GM12873 (cell line): Measurements from ENCODE around the gene CXXC4.

ENCODE experiments used
- TF ChIP-seq, protein P1 (sequence below): IDR thresholded peaks from 2 replicates; pipeline ENCODE4 v1.5.1; 2012; ENCODE audit warnings: low read depth, mild to moderate bottlenecking, moderate library complexity, low read length, control low read depth; ENCODE audit not compliant: insufficient read depth; ENCODE audit errors: missing control alignments

The CXXC4 gene

DNA sequence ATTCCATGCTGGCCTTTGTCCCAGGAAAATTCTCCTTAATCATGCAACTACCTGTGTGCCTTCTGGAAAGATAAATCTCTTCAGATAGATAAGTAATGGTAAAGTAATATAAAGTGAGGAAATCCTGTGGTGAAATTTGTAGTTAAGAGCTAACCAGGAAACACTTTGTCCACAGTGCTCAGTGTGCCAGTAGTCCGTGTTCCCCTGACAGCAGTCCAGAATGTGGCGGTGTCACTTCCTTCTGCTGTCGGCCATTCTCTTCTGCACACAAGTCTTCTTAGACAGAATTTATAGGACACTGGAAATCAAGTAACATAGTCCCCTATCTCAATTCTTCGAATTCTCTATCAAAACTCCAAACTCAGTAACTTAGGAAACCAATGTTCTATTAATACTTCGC is 5.7 kb upstream of the CXXC4 start:
- TF ChIP-seq, protein P1, sequence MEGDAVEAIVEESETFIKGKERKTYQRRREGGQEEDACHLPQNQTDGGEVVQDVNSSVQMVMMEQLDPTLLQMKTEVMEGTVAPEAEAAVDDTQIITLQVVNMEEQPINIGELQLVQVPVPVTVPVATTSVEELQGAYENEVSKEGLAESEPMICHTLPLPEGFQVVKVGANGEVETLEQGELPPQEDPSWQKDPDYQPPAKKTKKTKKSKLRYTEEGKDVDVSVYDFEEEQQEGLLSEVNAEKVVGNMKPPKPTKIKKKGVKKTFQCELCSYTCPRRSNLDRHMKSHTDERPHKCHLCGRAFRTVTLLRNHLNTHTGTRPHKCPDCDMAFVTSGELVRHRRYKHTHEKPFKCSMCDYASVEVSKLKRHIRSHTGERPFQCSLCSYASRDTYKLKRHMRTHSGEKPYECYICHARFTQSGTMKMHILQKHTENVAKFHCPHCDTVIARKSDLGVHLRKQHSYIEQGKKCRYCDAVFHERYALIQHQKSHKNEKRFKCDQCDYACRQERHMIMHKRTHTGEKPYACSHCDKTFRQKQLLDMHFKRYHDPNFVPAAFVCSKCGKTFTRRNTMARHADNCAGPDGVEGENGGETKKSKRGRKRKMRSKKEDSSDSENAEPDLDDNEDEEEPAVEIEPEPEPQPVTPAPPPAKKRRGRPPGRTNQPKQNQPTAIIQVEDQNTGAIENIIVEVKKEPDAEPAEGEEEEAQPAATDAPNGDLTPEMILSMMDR = no peak

DNA sequence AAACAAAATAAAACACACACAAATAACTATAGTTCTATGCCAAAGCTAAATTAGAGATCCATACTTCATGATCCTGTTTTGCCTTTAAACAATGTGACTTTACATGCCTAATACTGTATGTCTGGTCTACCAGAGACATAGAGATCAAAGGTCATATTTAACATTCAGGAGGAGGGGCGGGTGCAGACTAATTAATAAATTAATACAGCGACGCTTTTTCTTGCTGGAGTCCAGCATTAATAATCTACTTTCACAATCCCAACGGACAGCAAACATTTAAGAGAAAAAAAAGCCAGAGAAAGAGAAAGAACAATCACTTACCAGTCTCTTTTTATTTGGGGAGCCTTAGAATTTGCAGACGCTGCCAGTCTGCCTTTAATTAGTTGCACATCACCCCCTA is 509 bp downstream of the CXXC4 start:
- TF ChIP-seq, protein P1 = no peak

DNA sequence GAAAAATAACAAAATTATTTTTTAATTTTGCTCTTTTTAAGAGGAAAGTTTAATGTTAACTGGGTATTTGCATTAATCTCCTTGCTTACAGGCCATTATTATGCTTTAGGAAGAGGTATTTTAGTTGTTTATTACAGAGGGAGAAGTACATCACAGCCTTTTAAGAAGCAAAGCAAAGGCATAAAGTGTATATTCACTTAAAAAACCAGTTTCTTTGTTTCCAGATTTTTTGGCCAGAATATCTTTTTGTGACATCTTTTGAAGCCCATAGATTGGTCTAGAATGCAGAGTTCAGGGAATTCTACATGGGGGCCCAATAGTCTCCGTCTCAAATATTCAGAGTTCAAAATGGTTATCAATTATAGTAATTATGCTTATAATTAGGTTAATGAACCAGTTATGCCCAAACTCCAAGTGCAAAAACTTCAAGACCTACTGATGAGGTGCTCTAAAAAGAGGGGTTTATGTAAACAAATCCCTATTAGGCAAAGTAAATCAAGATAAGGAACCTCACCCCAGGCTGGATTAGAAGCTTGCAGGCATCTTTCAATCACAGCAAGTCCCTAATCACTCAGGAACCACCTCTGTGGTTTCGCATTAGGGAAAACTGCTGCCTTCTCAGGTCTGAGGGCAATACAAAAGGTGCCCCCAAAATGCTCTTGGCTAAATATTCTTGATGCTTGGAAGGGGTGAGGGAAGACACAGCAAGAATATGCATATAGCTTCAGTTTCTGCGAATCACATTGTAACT is 1.4 kb downstream of the CXXC4 start:
- TF ChIP-seq, protein P1 = no peak

DNA sequence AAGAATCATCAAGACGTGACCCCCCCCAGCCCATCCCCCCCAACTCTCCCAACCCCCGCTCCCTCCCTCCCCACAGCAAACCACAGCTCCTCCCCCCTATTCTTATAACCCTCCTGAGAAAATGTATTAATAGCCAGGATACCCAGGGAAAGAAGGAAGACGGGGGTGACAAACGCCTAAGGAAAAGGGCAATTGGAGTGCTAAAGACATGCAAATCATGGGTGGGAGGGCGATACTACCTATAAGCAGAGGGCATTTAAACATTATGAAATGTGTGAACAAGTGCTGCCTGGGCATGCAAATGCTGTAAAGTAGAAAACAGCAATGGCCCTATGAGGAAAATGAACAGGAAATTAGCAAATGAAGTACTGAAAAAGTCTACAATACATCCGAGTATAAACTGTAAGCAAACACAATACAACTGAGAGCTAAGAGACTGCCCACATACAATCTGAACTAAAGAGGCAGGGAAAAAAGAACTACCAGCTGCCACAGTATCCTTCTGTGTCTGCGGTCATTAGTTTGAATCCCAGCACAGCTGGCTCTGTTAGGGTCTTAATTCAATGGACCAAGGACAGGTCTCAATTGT is 2.4 kb downstream of the CXXC4 start:
- TF ChIP-seq, protein P1 = no peak

DNA sequence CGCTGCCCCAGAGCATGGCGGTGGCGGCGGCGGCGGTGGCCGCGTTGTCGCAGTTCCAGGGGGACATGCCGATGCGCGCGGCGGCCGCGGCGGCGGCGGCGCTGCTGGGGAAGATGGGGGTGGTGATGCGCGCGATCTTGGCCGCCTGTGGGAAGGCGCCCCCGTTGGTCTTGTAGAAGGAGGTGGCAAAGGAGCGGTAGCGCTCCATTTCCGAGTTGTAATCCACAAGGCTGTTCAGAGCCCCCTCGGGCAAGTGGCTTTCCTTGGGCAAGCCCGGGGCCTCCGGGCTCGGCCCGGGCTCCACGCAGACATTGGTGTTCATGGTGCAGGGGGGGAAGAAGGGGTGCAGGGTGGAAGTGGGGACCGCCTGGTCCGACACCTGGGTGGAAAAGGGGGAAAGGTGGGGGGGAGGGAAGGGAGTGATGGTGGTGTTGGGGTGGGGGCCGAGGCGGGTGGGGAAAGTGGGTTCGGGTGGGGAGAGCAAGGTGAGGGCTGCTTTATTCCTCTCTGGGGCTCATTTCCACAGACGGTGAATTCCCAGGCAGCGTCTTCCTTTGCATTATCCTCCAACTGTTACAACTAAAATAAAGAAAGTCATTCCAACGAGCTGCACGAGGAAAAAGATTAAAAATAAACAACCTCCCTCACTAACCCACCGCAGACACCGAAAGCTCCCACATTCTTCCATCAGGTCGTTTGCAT is 3.1 kb downstream of the CXXC4 start:
- TF ChIP-seq, protein P1 = no peak

DNA sequence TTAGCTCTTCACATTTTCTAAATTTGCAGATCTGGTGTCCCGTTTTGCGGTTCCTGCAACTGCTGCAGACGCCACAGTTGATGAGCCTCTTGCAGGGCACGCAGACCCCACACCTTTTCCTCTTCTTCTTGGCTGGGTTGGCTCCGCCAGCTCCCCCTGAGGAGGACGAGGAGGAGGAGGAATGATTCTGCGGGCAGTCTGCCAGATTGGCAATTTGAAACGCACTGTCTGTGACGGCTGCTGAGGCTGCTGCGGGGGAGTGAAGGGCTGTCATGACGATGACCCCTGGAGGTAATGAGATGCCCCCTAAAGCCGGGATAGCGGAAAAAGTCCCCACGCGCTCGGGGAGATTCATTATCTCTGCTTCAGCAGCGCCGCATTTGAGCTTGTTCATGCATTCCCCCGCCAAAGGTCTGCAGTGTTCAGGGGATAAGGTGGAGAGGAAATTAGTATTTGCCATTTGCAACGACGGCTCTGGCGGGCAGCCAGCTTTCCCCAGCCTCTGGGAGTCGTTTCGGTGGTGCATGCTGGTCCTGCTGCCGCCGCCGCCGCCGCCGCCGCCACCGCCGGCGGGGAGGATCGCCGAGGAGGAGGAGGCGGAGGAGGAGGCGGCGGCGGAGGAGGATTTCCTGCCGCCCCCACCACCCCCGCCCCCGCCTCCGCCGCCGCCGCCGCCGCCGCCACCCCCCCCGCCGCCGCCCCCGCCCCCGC is 3.8 kb downstream of the CXXC4 start:
- TF ChIP-seq, protein P1 = no peak
